Gastrocnemius medialis (tissue), 4 donors: Measurements from ENCODE around the gene SEPTIN11.

Source experiments
- CTCF ChIP-seq, 5 experiments: fragments of 450-650 bp in 3 of 5; fragments of 200-600 bp in 2 of 5; sonication (generic) in 2 of 5; IDR thresholded peaks in 4 of 5; conservative IDR thresholded peaks in 1 of 5; 1 replicate in 4 of 5; 2 replicates in 1 of 5; pipeline ENCODE4 v1.5.1; 2016 to 2019; ENCODE audit warnings: antibody characterized with exemption in 5 of 5, mild to moderate bottlenecking in 3 of 5, moderate library complexity in 3 of 5
- POLR2A ChIP-seq, 2 donors: fragments of 450-650 bp; IDR thresholded peaks; one replicate each; pipeline ENCODE4 v1.6.1; 2017; ENCODE audit warnings: antibody characterized with exemption in 2 of 2, mild to moderate bottlenecking in 2 of 2, moderate library complexity in 2 of 2

DNA sequence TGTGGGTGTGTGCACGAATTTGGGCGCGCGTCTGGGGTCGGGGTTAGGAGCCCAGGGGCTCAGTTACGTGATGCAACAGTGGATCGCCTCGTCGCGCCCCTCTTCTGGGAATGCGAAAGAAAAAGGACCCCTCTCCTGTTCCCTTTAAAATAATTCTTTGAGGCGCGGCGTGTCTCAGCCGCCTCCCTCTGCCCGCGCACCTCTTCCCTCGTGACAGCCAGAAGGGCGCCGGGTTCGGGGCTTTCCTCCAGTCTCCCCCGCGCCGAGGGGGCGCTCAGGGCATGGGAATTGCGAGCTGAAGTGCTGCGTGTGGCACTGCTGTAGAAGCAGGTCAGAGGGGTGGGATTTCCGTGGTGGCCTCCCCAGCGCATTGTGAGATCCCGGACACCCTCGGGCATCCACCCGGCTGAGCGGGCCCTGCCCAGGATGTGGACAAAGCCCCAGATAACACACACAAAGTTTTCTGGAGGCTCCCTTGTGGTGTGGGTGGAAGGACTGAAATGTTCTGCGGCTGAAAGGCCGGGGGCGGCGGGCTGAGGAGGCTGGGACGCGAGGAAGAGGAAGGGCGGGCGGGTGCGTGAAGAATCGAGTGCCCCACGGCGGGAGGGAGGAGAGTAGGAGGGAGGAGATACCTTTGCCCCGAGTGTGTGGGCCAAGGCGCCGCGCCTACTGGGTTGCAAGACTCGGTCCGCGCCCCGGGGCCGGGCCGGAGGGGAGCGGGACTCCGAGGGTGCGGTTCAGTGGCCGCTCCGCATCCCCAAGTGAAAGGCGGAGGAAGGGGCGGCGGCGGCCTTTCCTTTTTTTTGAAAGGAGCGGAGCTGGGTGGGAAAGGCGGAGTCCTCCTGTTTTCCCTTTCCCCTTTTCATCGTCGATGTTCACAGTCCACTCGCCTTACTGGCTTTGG, 752 bp downstream of the SEPTIN11 start:
- TF ChIP-seq CTCF (IDR thresholded peaks at IDR 0.05 in 4 of 5, conservative IDR thresholded peaks at IDR 0.05 in 1 of 5) (no peak), POLR2A (IDR thresholded peaks at IDR 0.05) (no peak)
